Stimulated activated CD8-positive, alpha-beta memory T cell treated with anti-CD3 and anti-CD28 coated beads, Interleukin-7, amount 100 ng/mL, for 24 hours (primary cell): Measurements from ENCODE around the gene CNOT8.
A peak's percentile ranks its signal among the peaks of the same experiment; 100 is the strongest.
"Not testable (repeated sequence)": the region's sequence is repeated elsewhere in the genome, so short reads cannot be mapped to it uniquely, and the experiment has no call there.

Source experiments
- DNase-seq: peaks from one replicate; pipeline ENCODE4 v3.0.0-alpha.2; 2020; ENCODE audit warnings: low read depth

CNOT8 gene

DNA sequence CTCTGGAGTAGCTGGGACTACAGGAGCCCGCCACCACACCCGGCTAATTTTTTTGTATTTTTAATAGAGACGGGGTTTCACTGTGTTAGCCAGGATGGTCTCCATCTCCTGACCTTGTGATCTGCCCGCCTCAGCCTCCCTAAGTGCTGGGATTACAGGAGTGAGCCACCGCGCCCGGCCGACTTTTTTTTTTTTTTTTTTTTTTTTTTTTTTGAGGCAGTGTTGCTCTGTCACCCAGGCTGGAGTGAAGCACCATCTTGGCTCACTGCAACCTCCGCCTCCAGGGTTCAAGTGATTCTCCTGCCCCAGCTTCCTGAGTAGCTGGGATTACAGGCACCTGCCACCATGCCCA is 22.8 kb upstream of the CNOT8 start:
- not testable (repeated sequence) for DNase-seq

DNA sequence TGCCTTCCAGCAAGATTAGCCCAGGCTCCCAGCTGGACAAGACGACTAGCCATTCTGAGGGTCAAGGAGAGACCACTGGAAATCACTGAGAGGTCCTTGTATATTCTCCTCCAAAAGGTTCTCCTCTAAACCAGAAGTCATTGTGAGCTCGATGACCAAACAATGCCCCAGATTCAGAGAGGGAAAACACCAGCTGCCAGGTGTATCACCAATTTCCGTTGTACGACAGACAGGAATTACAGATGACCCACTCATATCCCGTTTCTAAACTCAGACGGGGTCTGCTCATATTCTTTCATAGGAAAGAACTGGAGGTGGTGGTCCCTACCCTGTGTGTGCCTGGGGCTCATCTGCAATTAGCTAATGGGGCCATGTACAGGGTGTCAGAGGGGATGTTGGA is 22.2 kb upstream of the CNOT8 start:
- no peak for DNase-seq

DNA sequence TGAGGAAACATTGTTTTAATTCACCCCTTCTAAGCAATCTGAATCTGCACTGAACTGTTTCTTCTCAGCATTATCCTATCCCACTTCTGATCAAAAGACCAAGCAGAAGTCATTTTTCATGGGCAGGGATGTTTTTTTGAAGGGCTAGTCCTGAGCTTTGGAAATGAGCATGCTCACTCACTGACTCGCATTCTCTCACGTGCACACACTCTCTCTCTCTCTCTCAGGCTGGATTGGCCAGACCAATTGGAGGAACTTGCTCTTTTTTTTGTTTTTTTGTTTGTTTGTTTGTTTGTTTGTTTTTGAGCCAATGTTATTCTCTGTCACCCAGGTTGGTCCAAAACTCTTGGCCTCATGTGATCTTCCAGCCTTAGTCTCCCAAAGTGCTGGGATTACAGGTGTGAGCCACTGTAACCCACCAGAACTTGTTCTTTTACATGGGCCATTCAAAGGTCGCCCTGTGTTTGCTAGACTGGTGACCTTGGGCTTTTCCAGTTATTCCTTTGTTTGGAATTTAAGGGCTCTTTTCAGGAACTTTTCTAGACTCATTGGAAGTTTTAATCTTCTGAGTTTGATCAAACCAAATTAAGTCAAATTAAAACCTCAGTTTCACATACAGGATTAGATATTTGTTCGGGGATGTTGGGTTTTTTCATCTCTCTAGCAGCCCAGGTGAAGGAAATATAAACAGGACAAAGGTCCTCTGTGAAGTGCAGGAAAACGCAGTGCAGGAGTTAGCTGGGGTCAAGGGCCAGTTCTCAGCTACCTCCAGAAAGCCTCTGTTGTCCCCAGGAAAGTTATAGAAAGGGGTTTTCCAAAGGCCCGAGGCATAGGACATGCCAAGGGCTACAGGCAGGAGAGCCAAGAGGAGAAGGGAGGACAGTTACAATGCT is 21.2 kb upstream of the CNOT8 start:
- DNase-seq: no peak

DNA sequence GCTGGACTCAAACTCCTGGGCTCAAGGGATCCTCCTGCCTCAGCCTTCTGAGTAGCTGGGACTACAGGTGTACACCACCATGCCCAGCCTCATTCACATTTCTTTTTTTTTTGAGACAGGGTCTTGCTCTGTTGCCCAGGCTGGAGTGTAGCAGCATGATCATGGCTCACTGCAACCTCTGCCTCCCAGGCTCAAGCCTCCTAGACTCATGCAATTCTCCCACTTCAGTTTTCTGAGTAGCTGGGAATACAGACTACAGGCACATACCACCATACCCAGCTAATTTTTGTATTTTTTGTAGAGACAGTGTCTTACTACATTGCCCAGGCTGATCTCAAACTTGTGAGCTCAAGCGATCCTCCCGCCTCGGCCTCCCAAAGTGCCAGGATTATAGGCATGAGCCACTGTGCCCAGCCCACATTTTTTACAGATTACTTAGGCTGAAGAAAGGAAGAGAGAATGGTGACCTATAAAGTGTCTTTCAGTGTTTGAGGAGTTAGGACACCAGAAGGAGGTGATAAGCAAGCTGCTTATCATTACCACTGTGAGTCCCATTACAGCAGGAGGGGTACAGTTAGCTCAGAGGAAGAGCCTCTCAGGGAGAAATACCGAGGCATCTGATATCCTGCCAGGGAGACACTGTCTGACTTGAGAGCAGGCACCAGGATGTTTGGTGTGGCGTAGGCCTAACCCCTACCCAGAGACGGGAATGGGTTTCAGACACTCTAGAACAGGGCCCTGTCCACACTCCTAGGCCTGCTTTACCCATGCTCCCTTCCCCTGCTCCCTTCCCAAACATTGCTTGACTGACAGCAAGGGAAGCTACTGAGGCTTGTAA is 17.8 kb upstream of the CNOT8 start:
- no peak for DNase-seq

DNA sequence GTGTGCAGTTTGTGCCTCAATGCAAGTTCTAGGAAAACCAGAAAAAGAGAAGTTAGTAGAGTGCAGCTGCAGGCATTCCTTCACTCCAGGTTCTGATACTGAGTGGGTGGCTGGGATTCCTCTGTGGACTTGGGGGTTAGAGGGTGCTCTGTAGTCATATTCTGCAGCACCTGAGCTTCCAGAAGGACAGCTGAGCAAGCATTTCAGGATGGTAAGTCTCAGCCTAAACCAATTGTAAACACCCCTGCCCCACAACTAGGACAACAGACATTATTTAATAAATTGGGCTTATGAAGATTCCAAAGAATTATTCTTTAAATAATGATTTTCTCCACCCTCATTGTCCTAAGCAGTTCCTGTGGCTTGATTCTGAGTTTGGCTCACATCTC is 17.2 kb upstream of the CNOT8 start:
- DNase-seq: no peak

DNA sequence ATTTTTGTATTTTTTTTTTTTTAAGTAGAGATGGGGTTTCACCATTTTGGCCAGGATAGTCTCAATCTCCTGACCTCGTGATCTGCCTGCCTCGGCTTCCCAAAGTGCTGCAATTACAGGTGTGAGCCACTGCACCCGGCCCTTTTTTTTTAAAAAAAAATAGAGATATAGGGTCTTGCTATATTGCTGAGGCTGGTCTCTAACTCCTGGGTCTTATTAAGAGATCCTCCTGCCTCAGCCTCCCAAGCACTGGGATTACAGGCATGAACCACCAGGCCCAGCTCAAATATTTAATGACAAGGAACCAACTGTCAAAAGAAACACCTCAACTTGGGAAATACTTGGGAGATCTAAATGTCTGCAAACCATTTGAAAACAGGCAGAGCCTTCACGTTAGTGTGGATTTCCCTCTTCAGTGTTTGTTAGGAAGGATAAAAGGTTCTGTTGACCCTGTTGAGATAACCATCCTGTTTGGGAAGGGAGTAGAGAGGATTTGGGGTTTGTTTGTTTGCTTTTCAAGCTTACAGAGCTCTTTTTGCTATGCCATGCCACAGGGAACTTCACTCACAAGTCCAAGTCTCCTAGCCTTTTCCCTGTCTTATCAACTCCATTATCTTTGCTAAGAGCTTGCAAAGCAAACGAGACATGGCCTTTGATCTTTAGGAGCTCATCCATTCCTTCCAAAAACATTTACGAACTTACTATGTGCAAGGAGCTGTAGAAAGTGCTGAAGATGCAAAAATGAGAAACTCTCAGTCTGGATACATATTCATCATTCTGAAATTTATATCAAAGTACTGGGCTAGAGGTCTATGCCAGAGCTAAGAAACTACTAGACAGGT is 15.5 kb upstream of the CNOT8 start:
- DNase-seq: no peak

DNA sequence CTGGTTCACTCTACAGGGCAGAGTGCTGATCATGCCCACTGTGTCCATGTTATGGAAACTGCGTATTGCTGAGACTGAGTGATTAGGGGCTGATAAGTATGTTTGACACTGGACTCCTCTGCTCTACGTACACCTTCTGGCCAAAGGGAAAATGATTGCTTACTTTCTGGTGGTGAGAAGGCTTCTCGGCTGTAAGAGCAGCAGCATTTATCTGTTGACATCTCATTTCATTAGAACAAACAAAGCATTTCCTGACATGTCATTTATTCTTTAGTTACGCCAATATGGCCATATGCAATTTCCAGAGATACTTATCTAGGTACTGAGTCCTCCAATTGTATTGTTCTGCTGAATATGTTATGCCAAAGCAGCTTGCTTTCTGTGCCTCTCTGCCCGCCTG is 13.6 kb upstream of the CNOT8 start:
- no peak for DNase-seq

DNA sequence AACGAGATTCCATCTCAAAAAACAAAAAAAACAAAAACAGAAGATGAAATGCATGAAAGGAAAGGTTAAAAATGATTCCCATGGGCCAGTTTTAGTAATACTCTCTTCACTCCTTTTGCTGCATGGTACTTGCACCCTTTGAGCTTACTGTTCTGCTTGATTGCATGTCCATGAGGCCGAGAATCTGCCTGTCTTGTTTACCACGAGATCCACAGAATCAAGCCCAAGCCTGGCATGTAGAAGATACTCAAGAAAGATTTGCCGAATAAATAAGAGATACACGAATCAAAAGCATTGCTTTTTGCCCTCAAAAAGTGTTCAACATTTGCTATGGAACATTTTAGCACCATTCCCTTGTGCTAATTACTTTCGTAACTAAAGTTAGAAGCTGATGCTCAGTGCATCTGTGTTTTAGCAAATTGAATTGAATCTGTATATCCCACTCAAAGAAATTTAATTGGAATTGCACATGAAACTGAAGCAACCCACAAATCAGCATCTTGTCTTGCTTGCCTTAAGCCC is 9.1 kb upstream of the CNOT8 start:
- DNase-seq: no peak

DNA sequence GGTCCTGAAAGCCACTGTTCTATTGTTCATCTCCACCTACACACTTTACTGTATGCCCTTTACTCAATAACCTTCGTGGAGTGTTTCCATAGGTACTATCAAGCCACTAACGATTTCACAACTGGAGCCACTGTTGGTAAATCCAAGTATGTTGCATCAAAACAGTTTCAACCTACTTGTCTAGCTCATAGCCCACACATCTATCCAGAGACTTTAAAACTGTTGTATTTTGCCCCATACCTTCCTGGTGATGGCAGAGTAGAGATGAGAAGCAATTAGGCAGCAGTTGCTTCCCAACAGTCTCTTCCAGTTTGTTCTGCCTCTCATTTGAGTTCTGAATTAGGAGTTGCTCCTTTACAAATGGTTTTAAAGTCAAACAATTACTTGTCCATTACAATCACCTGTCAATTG is 8.6 kb upstream of the CNOT8 start:
- no peak for DNase-seq

DNA sequence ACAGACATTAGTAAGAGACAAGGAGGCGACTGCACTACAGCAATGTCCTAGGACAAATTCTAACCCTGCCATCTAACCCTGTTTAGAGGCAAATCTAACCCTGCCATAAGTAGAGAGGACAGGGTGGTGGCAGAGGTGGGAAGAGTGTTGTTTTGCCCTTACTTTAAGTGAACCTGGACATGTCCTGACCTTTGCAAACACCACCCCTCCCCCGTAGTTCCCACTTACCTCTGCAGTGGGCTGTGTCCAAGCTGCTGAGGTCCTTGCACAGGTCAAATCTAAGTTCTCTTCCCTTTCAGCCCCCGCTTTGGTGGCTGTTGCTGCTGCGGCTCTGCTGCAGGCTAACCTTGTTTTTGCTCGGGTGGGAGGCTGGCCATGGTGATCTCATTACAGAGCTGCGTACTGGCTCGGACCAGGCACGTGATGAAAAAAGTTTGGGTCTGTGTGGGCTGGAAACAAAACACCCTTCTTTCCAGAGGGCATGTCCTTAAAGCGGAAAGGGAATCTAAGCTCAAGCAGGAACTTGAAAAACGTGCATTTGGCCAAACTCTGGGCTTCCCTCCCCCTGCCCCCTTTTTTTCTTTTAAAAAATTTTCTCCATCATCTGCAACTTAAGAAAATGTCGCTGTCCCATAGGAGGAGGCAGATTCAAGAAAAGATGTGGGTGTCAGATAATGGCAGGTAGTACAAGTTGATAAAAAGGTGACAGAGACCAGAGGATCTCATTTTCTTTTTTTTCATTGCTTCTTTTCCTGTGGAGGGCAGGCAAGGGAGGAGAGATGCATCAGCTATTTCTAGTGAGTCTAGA is 8.0 kb upstream of the CNOT8 start, which contains the start of gene FAXDC2:
FAXDC2 (minus strand) TSS at position 349 of the 808 bp plus-strand sequence. CDS start 12,425 bp downstream, outside the sequence.
- DNase-seq: no peak

DNA sequence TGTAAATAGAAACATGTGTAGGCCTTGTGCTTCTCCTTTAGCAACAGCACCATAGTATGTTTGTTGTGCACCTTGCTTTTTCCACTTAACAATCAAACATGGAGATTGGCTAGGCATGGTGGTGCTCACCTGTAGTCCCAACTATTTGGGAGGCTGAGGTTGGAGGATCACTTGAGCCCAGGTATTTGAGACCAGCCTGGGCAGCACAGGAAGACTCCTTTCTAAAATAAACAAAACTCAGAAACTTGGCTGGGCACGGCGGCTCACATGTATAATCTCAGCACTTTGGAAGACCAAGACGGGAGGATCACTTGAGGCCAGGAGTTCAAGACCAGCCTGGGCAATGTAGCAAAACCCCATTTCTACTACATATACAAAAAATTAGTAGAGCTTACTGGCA is 7.1 kb upstream of the CNOT8 start:
- no peak for DNase-seq

DNA sequence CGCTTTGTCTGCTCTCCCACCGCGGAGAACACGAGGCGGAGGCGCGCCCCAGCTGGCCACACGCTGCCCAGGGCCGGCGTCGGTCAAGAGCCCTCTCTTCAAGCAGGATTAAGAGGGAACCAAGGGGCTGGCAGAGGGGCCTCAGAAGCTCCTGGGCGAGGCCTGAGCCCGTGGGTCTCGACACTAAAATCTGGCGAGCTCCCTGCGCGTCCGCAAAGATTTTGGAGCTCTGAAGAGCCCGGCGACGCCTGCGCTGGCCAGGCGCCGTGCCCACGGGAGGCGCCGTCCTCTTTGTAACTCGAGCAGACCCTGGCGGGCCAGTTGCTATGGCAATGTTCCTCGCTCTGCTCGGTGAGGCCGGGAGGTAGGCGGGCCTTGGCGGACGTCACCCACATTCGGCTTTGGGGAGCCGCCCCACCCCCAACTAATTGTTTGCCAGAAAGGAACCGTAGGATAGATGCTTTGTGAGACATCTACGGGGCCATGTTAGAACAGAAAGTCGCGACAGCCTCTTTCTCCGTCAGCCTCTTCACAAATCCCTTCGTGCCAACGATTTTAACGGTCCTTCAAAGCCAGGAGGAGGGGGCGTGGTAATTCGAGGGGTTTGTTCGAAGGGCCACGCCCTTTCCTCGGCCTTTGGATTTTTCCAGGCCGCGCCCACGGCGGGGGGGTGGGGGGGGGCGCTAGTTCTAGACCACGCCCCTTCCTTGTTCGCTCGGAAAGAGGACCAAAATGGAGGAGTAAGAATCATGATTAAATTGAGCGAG is 714 bp upstream of the CNOT8 start:
- DNase-seq: peak; percentile 68

DNA sequence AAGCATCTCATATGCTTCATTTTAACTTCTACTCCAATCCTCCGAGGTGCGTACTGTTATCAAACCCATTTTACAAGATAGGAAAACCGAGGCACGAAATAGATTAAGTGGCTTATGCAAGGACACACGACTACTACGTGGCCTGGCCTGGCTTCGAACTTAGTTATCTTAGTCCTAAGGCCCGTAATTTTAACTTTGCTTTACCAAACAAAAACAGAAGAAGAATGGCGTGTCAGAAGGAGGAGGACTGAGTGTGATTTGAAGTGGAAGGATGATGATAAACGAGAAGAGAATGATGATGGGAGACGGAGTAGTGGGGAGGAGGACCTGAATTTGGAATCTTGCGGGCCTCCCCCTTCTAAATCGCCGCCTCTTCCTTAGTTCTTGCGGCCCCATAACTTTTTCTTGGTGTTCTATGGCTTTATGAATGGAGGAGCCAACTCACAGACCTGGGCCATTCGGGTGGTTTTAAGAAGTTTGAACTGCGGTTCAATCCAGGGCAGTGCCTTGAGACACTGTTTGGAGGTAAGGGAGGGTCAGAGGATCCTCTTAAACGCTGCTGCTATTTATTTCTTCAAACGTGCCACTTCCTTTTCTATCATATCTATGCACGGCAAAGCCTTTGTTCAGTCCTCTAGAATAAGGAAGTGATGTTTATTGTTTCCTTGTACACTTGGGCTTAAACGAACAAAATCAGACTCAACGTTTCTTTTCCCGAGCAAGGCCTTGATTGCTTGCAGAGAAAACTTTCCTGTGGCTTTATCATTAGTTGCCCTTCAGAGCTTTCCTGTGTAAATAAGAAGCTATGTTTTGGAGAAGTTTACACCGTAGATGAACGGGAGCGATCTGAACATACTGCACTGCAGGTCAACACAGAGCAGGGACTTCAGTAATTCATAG is 795 bp downstream of the CNOT8 start:
- no peak for DNase-seq

DNA sequence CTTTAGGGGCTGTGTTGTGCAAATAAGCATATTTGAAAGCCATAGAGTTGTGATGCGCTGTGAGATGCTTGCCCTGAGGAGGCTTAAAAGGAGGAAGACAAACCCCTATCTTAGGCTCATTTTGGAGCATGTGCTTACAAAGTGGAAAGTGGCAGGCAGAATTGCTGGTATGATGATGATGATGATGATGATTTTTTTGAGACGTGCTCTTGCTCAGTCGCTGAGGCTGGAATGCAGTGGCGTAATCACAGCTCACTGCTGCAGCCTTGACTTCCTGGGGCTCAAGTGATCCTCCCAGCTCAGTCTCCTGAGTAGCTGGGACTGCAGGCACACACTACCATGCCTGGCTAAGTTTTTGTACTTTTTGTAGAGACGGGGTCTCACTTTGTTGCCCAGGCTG is 1.7 kb downstream of the CNOT8 start:
- no peak for DNase-seq

DNA sequence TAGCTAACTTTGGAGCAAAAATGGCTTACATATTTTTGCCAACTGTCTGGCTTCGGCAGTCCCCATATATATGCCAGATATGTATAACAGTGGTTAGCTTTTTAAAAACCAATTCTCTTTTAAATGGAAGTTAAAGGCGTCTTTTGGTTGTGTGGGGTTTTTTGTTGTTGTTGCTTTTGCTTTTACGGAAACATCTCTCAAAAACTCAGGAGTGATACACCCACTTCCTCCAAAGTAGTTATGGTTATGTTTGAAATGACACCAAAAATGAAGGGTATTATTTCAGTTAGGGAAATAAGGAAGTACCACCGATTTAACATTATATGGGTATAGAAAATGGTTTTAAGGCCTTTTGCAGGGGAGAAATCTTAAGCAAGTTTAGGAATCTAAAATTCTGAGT is 2.3 kb downstream of the CNOT8 start:
- DNase-seq: no peak

DNA sequence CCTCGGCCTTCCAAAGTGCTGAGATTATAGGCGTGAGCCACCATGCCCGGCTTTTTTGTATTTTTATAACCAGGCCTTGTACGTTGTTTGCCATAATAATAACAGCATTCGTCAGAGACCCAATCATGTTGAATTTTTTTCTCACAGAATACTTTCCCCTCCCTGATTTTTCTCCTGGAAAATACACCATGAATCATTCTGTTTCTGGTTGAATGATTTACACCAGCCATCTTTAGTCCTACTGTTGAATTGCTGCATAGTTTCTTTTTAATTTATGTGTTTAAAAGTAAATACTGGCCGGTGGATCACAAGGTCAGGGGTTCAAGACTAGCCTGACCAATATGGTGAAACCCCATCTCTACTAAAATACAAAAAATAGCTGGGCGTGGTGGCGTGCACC is 3.5 kb downstream of the CNOT8 start:
- no peak for DNase-seq

DNA sequence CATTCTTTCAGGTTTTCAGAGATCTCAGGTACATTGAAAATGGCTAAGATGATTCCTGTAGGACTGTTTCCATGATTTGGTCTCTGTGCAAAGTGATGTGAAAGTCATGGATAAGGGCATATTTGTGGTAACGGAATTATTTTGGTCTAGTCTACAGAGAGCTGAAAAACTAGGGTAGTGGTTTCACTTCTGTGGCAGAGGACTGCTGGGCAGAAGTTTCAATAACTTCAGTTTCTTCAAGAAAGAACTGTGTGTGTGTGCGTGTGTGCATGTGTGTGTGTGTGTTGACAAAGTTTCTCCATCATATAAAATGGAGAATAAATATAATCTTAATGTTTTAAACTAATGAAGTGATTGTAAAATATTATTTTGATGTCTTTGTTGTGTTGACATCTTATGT is 4.3 kb downstream of the CNOT8 start:
- no peak for DNase-seq

DNA sequence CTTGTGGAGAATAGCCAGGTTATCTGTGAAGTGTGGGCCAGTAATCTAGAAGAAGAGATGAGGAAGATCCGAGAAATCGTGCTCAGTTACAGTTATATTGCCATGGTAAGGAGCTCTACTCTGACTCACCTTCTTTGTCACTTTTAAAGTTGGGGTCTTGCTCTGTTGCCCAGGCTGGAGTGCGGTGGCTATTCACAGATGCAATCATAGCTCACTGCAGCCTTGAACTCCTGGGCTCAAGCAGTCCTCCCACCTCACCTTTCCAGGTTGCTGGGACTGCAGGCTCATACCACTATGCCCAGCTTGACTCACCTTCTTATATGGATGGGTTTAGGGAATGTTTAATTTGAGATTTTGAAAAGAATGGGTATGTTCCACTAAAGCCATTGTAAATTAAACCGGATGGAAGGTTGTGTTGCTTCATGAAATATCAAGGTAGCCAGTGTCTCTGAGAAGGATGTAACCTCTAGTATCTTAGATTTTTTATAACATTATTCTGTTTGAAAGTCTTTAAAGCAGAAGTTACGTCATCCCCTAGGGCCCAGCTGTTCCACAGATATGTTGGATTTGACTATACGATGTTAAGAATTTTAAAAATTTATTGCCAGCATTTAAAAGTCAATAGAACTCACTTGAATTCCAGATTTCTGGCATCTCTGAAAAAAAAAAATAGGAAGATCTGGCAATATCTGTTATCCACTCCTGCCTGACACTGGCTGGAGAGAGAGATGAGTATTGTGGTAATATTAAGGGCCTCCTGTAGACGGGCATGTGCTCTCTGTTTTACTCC is 5.1 kb downstream of the CNOT8 start:
- DNase-seq: no peak
